Stimulated activated CD8-positive, alpha-beta memory T cell treated with anti-CD3 and anti-CD28 coated beads, Interleukin-15, amount 100 ng/mL, for 4 hours (primary cell): ENCODE results near the gene CARTPT.

Experiments used
- DNase-seq, 2 donors: peaks; one replicate each; pipeline ENCODE4 v3.0.0-alpha.2; 2020; ENCODE audit warnings: low read depth in 2 of 2

The CARTPT gene

GRCh38 chr5:71719063-71719964, at the start of gene CARTPT:
Gene CARTPT, plus strand, starts transcription at chr5:71719275. Its CDS starts 19 bp downstream, at chr5:71719294.
- no peak for DNase-seq

- no peak for DNase-seq
Observed at GRCh38 chr5:71677977-71678376, 41.1 kb upstream of the CARTPT start.

GRCh38 chr5:71679714-71680113, 39.4 kb upstream of the CARTPT start:
- no peak for DNase-seq

GRCh38 chr5:71680510-71680909, 38.6 kb upstream of the CARTPT start:
- no peak for DNase-seq

GRCh38 chr5:71681296-71681695, 37.8 kb upstream of the CARTPT start:
- no peak for DNase-seq

- no peak for DNase-seq
Observed at GRCh38 chr5:71684309-71684708, 34.8 kb upstream of the CARTPT start.

GRCh38 chr5:71693828-71694427, 25.1 kb upstream of the CARTPT start:
- DNase-seq, result no peak

- DNase-seq, result no peak
Observed at GRCh38 chr5:71695071-71695470, 24.0 kb upstream of the CARTPT start.

- no peak for DNase-seq
Observed at GRCh38 chr5:71695595-71695994, 23.5 kb upstream of the CARTPT start.

GRCh38 chr5:71697967-71698366, 21.1 kb upstream of the CARTPT start:
- DNase-seq, result no peak

- no peak for DNase-seq
Observed at GRCh38 chr5:71699233-71699632, 19.8 kb upstream of the CARTPT start.

- DNase-seq, result no peak
Observed at GRCh38 chr5:71699751-71700150, 19.3 kb upstream of the CARTPT start.

GRCh38 chr5:71700803-71701202, 18.3 kb upstream of the CARTPT start:
- DNase-seq, result no peak

GRCh38 chr5:71701407-71701806, 17.7 kb upstream of the CARTPT start:
- no peak for DNase-seq

GRCh38 chr5:71703941-71704340, 15.1 kb upstream of the CARTPT start:
- no peak for DNase-seq

- no peak for DNase-seq
Observed at GRCh38 chr5:71705421-71705820, 13.7 kb upstream of the CARTPT start.

- DNase-seq, result no peak
Observed at GRCh38 chr5:71706906-71707305, 12.2 kb upstream of the CARTPT start.

GRCh38 chr5:71711610-71712009, 7.5 kb upstream of the CARTPT start:
- DNase-seq, result no peak

- no peak for DNase-seq
Observed at GRCh38 chr5:71714911-71715310, 4.2 kb upstream of the CARTPT start.

GRCh38 chr5:71727978-71728377, 8.9 kb downstream of the CARTPT start:
- no peak for DNase-seq

- no peak for DNase-seq
Observed at GRCh38 chr5:71731015-71731414, 11.9 kb downstream of the CARTPT start.

GRCh38 chr5:71732011-71732410, 12.9 kb downstream of the CARTPT start:
- no peak for DNase-seq

GRCh38 chr5:71734141-71734540, 15.1 kb downstream of the CARTPT start:
- no peak for DNase-seq
